ENCODE data around the gene STAT6. TPM values are rescaled to one million over a fixed set of nuclear protein-coding genes. Genes with fewer than 3 reads are reported as not detected.

The STAT6 gene
- total and polyA plus RNA-seq, 10 of the 15 experiments (the other 5 are each of a cell fraction or from before 2014, with no cell fraction given), result 14.2 to 176 (median 89.6) TPM

DNA sequence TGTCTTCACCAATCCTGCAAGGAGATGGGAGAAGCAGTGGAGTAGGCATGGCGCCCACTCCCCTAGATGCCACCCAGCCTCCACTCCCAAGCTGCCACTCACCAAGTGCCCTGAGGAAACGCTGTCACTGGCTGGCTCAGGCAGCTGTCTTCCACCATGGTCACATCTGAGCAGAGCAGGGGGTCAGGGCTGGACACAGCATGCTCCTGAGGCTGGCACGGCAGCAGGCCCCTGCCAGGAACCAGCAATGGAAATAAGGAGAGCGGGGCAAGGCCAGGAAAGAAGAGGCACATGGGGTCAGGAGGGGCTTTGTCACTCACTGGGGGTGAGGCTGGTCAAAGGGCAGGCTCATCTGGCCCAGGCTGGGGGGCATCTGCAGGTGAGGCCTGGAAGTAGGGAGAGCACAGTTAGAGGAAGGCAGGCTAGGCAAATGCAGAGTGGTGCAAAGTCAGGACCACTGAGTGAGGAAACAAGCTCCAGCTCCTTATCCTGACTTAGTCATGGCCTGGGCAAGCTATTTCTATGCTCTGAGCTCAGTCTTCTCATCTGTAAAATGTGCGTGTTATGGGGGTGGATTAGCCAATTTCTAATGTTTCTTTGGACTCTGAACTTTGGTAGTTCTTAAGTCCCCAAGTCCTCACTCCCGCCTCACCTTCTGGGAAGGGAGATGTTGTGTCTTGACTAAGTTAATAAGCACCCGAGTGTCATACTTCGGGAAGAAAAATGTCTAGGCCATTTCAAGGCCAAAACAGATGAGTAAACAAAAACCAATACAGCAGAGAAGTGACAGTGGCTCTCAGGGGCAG lies 14.2 kb downstream of the STAT6 start (continued):
- TF ChIP-seq PML (IDR thresholded peaks at IDR 0.05; ENCODE audit: low read length) (no peak), NFIC (IDR thresholded peaks at IDR 0.05; ENCODE audit: low read depth, low read length) (no peak)
- TF ChIP-seq, protein P1, sequence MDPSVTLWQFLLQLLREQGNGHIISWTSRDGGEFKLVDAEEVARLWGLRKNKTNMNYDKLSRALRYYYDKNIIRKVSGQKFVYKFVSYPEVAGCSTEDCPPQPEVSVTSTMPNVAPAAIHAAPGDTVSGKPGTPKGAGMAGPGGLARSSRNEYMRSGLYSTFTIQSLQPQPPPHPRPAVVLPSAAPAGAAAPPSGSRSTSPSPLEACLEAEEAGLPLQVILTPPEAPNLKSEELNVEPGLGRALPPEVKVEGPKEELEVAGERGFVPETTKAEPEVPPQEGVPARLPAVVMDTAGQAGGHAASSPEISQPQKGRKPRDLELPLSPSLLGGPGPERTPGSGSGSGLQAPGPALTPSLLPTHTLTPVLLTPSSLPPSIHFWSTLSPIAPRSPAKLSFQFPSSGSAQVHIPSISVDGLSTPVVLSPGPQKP (IDR thresholded peaks at IDR 0.05; ENCODE audit: low read depth, low read length), result no peak
- TF ChIP-seq, protein P2, sequence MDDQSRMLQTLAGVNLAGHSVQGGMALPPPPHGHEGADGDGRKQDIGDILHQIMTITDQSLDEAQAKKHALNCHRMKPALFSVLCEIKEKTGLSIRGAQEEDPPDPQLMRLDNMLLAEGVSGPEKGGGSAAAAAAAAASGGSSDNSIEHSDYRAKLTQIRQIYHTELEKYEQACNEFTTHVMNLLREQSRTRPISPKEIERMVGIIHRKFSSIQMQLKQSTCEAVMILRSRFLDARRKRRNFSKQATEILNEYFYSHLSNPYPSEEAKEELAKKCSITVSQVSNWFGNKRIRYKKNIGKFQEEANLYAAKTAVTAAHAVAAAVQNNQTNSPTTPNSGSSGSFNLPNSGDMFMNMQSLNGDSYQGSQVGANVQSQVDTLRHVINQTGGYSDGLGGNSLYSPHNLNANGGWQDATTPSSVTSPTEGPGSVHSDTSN (IDR thresholded peaks at IDR 0.05; ENCODE audit: insufficient replicate concordance, low read depth, low read length), result no peak
- TF ChIP-seq, protein P3, sequence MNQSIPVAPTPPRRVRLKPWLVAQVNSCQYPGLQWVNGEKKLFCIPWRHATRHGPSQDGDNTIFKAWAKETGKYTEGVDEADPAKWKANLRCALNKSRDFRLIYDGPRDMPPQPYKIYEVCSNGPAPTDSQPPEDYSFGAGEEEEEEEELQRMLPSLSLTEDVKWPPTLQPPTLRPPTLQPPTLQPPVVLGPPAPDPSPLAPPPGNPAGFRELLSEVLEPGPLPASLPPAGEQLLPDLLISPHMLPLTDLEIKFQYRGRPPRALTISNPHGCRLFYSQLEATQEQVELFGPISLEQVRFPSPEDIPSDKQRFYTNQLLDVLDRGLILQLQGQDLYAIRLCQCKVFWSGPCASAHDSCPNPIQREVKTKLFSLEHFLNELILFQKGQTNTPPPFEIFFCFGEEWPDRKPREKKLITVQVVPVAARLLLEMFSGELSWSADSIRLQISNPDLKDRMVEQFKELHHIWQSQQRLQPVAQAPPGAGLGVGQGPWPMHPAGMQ (IDR thresholded peaks at IDR 0.05; ENCODE audit: borderline replicate concordance), result no peak

DNA sequence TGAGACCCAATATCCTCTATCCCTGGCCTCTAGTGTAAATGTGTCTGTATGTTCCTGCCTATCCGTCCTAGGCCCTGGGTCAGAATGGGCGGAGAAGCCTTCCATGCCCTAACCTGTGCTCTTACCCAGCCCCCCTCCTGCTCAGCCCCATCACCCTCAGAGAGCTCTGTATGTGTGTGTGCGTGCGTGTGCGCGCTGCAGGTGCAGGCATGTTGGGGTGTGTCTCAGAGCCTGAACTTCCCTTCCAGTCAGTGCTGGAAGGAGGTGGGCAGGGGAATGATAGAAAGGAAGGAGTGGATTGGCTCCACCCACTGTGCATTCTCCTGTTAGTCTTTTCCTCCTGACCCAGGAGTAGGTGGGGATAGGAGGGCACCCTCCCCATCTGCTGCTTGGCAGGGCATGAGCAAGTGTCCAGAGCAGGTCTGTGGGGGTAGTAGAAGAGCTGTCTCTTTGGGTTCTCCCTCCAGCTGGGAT lies 15.0 kb downstream of the STAT6 start:
- intact Hi-C loops (cut with micrococcal nuclease; ENCODE audit: unreplicated experiment), result no loop called here
- H3K27ac ChIP-seq (ENCODE audit: control insufficient read depth, insufficient read depth), result peak overlapping the region; percentile 38; the same call in 1 of the 2 replicates
- POLR2A ChIA-PET, result interaction anchor here (2.0 to 7.6 kb wide), 3 partner anchors 15 to 24 kb away, joined by 7 to 74 read pairs (median 35); partner anchors contain the start of genes NEMP1 and STAT6
- no peaks in the 10 kb centered on the region for H4K20me1 ChIP-seq (ENCODE audit: control insufficient read depth, insufficient read depth)
- CTCF ChIA-PET, result interaction anchor here (0.7 to 4.2 kb wide), 5 partner anchors 11 to 31 kb away, joined by 3 to 22 read pairs (median 3); partner anchors contain the start of gene STAT6
- TF ChIP-seq SUPT20H (IDR thresholded peaks at IDR 0.05; ENCODE audit: borderline replicate concordance, control insufficient read depth, low read depth, low read length) (no peak), POLR2A (IDR thresholded peaks at IDR 0.05; ENCODE audit: low read depth, low read length) (peak; percentile 56), NBN (IDR thresholded peaks at IDR 0.05) (no peak), SMAD5 (IDR thresholded peaks at IDR 0.05; ENCODE audit: low read depth) (0 out of 2 replicates have a peak, but pooled peaks have one; percentile 10)
- TF ChIP-seq, protein P4, sequence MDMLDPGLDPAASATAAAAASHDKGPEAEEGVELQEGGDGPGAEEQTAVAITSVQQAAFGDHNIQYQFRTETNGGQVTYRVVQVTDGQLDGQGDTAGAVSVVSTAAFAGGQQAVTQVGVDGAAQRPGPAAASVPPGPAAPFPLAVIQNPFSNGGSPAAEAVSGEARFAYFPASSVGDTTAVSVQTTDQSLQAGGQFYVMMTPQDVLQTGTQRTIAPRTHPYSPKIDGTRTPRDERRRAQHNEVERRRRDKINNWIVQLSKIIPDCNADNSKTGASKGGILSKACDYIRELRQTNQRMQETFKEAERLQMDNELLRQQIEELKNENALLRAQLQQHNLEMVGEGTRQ (IDR thresholded peaks at IDR 0.05; ENCODE audit: borderline replicate concordance, low read depth, low read length), result no peak
- TF ChIP-seq, protein P5, sequence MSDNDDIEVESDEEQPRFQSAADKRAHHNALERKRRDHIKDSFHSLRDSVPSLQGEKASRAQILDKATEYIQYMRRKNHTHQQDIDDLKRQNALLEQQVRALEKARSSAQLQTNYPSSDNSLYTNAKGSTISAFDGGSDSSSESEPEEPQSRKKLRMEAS (IDR thresholded peaks at IDR 0.05; ENCODE audit: low read depth, low read length), result no peak
- TF ChIP-seq, protein P6, sequence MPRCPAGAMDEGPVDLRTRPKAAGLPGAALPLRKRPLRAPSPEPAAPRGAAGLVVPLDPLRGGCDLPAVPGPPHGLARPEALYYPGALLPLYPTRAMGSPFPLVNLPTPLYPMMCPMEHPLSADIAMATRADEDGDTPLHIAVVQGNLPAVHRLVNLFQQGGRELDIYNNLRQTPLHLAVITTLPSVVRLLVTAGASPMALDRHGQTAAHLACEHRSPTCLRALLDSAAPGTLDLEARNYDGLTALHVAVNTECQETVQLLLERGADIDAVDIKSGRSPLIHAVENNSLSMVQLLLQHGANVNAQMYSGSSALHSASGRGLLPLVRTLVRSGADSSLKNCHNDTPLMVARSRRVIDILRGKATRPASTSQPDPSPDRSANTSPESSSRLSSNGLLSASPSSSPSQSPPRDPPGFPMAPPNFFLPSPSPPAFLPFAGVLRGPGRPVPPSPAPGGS (IDR thresholded peaks at IDR 0.05; ENCODE audit: borderline replicate concordance, insufficient read depth, low read depth, low read length, poor library complexity, severe bottlenecking), result peak; percentile 25
- H2AFZ ChIP-seq (ENCODE audit: control insufficient read depth, low read depth, low read length), result no peak overlapping the region
- peaks cover 14% of the 10 kb centered on the region for H3K79me2 ChIP-seq (ENCODE audit: control insufficient read depth, insufficient read depth, low read length)
- RAD21 ChIA-PET (ENCODE audit: unreplicated experiment), result interaction anchor here (0.8 to 5.1 kb wide), 2 partner anchors 14 to 338 kb away, joined by 3 to 125 read pairs; partner anchors contain the start of gene STAT6
- no peak overlapping the region for H3K4me3 ChIP-seq
- in situ Hi-C loops (cut with MboI), result no loop called here
- BruUV-seq (replicated peaks), result no TSS peak
- H3K4me1 ChIP-seq (ENCODE audit: control insufficient read depth, insufficient read depth, low read length), result peaks cover 28% of the 10 kb centered on the region
- H3K4me2 ChIP-seq (ENCODE audit: control insufficient read depth, insufficient read depth), result no peak overlapping the region
- H3K36me3 ChIP-seq (ENCODE audit: control insufficient read depth in 2 of 2, insufficient read depth in 2 of 2, low read length in 1 of 2), result peaks cover 15 to 34% of the 10 kb centered on the region in 2 experiments
- ATAC-seq (no peak), FAIRE-seq (no peak), DNase-seq (ENCODE audit: low read depth, low spot score) (no peak)
- SMC1A ChIA-PET (ENCODE audit: uncharacterized antibody, unreplicated experiment), result interaction anchor here (9.2 to 10.4 kb wide), 2 partner anchors 13 to 25 kb away, joined by 120 to 169 read pairs; partner anchors contain the start of gene STAT6
- 93% methylated on average over 6 of the region's 6 CpGs for WGBS (ENCODE audit: insufficient coverage, insufficient replicate concordance, low lambda C conversion rate, missing lambda C conversion rate)
- no peaks in the 10 kb centered on the region for H3K9me3 ChIP-seq (replicated peaks; ENCODE audit: control insufficient read depth, insufficient read depth, low read length)
- no peak overlapping the region for H3K9ac ChIP-seq (ENCODE audit: control insufficient read depth, insufficient read depth, low read length)
- no peaks in the 10 kb centered on the region for H3K27me3 ChIP-seq (replicated peaks in 1 of 2; ENCODE audit: control insufficient read depth in 2 of 2, insufficient read depth in 2 of 2, low read length in 1 of 2)
